Neural progenitor cell (in vitro differentiated cells): ENCODE measurements around the gene DEDD.

ENCODE experiments used
- EZH2 ChIP-seq: fragments of 200-600 bp; sonication (generic); IDR thresholded peaks from 2 replicates; pipeline ENCODE4 v1.6.1; 2017; ENCODE audit warnings: antibody characterized with exemption, mild to moderate bottlenecking, moderate library complexity
- EZH2phosphoT487 ChIP-seq: fragments of 200-600 bp; sonication (generic); IDR thresholded peaks from 2 replicates; pipeline ENCODE4 v1.6.1; 2017; ENCODE audit warnings: antibody characterized with exemption
- TF ChIP-seq, protein P1 (sequence below): fragments of 200-600 bp; sonication (generic); IDR thresholded peaks from 2 replicates; pipeline ENCODE4 v1.5.1; 2017; ENCODE audit warnings: antibody characterized with exemption, mild to moderate bottlenecking

- no peak for TF ChIP-seq EZH2
- TF ChIP-seq, protein P1, sequence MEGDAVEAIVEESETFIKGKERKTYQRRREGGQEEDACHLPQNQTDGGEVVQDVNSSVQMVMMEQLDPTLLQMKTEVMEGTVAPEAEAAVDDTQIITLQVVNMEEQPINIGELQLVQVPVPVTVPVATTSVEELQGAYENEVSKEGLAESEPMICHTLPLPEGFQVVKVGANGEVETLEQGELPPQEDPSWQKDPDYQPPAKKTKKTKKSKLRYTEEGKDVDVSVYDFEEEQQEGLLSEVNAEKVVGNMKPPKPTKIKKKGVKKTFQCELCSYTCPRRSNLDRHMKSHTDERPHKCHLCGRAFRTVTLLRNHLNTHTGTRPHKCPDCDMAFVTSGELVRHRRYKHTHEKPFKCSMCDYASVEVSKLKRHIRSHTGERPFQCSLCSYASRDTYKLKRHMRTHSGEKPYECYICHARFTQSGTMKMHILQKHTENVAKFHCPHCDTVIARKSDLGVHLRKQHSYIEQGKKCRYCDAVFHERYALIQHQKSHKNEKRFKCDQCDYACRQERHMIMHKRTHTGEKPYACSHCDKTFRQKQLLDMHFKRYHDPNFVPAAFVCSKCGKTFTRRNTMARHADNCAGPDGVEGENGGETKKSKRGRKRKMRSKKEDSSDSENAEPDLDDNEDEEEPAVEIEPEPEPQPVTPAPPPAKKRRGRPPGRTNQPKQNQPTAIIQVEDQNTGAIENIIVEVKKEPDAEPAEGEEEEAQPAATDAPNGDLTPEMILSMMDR: no peak
- TF ChIP-seq EZH2phosphoT487: no peak
These were observed 57.6 kb downstream of the DEDD start for GRCh38 chr1:161074676-161075368.
